IPS-15b (cell line): ENCODE measurements around the gene KAT6B.

ENCODE experiments used
- H3K27me3 ChIP-seq: one replicate; pipeline ENCODE4 v1.6.1; 2013; ENCODE audit warnings: low read length; ENCODE audit not compliant: control insufficient read depth, insufficient read depth
- H3K36me3 ChIP-seq: one replicate; pipeline ENCODE4 v1.6.1; 2013; ENCODE audit warnings: low read length; ENCODE audit not compliant: control insufficient read depth, insufficient read depth
- H3K4me1 ChIP-seq: one replicate; pipeline ENCODE4 v1.6.1; 2013; ENCODE audit warnings: mild to moderate bottlenecking, low read length; ENCODE audit not compliant: control insufficient read depth, insufficient read depth
- H3K4me3 ChIP-seq: one replicate; pipeline ENCODE4 v1.5.1; 2013; ENCODE audit warnings: low read depth, low read length
- H3K9ac ChIP-seq: one replicate; pipeline ENCODE4 v1.6.1; 2013; ENCODE audit warnings: low read depth, mild to moderate bottlenecking, low read length
- H3K9me3 ChIP-seq: one replicate; pipeline ENCODE4 v1.6.1; 2013; ENCODE audit warnings: mild to moderate bottlenecking, low read length; ENCODE audit not compliant: control insufficient read depth, insufficient read depth

Gene KAT6B

DNA sequence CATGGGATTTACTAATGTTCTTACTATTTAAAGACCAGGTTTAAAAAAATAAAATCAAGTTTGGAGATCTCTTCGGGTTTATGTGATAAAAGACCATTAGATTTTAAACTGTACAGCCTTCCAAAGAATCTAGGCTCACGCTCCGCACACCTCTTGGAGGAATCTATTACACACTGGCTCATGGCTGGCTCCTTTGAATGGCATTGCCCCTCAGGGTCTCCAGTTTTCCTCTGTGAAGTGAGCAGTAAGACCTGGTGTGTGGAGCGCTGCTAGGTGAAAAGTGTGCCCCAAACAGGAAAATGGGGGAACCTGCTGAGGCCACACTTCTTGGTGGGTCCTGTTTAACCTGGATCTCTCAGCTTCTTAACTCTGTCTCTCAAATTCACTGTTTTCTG, 142.3 kb downstream of the KAT6B start:
- Histone ChIP-seq H3K4me3 (no peak overlapping the region), H3K9me3 (no peaks in the 10 kb centered on the region), H3K9ac (no peak overlapping the region), H3K27me3 (no peaks in the 10 kb centered on the region), H3K36me3 (no peaks in the 10 kb centered on the region), H3K4me1 (peaks cover 8% of the 10 kb centered on the region)

- Histone ChIP-seq H3K9ac (no peak overlapping the region), H3K4me1 (peaks cover 8% of the 10 kb centered on the region), H3K36me3 (no peaks in the 10 kb centered on the region), H3K9me3 (no peaks in the 10 kb centered on the region), H3K4me3 (no peak overlapping the region), H3K27me3 (no peaks in the 10 kb centered on the region)
These were observed 142.7 kb downstream of the KAT6B start for GRCh38 chr10:74969093-74969492.

GRCh38 chr10:74969530-74969929, 143.1 kb downstream of the KAT6B start:
- H3K9ac ChIP-seq, result no peak overlapping the region
- H3K36me3 ChIP-seq, result no peaks in the 10 kb centered on the region
- H3K9me3 ChIP-seq, result no peaks in the 10 kb centered on the region
- no peak overlapping the region for H3K4me3 ChIP-seq
- peaks cover 8% of the 10 kb centered on the region for H3K4me1 ChIP-seq
- no peaks in the 10 kb centered on the region for H3K27me3 ChIP-seq

- H3K36me3 ChIP-seq, result no peaks in the 10 kb centered on the region
- H3K27me3 ChIP-seq, result no peaks in the 10 kb centered on the region
- no peak overlapping the region for H3K4me3 ChIP-seq
- H3K4me1 ChIP-seq, result peaks cover under 1% of the 10 kb centered on the region
- H3K9me3 ChIP-seq, result no peaks in the 10 kb centered on the region
- H3K9ac ChIP-seq, result no peak overlapping the region
These were observed 147.5 kb downstream of the KAT6B start for GRCh38 chr10:74973741-74974392.

DNA sequence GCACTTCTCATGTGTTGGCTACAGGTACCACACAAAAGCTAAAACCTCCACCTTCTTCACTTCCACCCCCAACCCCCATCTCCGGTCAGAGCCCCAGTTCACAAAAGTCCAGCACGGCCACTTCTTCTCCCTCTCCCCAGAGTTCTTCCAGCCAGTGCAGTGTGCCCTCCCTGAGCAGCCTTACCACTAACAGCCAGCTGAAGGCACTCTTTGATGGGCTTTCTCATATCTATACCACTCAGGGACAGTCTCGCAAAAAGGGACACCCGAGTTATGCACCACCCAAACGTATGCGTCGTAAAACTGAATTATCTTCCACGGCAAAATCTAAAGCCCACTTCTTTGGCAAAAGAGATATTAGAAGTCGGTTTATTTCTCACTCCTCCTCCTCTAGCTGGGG, 149.4 kb downstream of the KAT6B start:
- H3K9me3 ChIP-seq, result no peaks in the 10 kb centered on the region
- H3K27me3 ChIP-seq, result no peaks in the 10 kb centered on the region
- H3K9ac ChIP-seq, result no peak overlapping the region
- no peaks in the 10 kb centered on the region for H3K36me3 ChIP-seq
- H3K4me3 ChIP-seq, result no peak overlapping the region
- H3K4me1 ChIP-seq, result no peaks in the 10 kb centered on the region

DNA sequence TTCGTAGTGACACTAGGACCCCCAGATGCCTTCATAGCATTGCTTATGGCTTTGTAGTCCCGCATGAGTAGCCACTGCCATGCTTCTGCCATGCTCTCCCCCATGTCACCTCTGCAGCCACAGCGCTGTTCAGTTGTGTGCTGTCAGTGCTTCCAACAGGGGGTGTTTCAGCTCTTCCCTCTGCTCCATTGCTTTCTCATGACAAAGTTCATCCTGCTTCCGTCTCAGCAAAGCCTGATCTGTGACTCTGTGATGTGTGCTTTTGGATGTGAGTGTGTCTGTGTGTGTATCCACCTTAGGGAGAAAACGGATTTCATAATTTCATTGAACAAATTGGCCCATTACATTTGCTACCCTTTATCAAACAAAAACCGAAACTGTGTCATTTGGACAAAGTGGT, 150.2 kb downstream of the KAT6B start:
- Histone ChIP-seq H3K9ac (no peak overlapping the region), H3K9me3 (no peaks in the 10 kb centered on the region), H3K27me3 (no peaks in the 10 kb centered on the region), H3K4me3 (no peak overlapping the region), H3K4me1 (no peaks in the 10 kb centered on the region), H3K36me3 (no peaks in the 10 kb centered on the region)

DNA sequence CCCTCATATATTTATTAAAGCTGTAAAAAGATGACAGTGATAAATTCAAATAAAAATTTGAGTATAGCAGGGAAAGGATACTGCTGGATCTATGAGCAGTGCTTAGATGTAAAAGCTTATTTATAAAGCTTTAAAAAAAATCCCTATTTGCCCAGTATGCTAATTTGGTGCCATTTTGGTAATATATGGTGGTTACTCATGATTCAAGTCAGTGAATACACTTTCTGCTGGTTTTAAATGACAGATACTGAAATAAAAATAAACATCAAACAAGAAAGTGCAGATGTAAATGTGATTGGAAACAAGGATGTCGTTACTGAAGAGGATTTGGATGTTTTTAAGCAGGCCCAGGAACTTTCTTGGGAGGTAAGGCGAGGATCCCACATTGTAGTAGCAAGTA, 150.7 kb downstream of the KAT6B start:
- Histone ChIP-seq H3K4me3 (no peak overlapping the region), H3K9me3 (no peaks in the 10 kb centered on the region), H3K27me3 (no peaks in the 10 kb centered on the region), H3K4me1 (no peaks in the 10 kb centered on the region), H3K9ac (no peak overlapping the region), H3K36me3 (no peaks in the 10 kb centered on the region)

GRCh38 chr10:74977913-74978847, 151.8 kb downstream of the KAT6B start:
- Histone ChIP-seq H3K36me3 (no peaks in the 10 kb centered on the region), H3K4me1 (no peaks in the 10 kb centered on the region), H3K4me3 (no peak overlapping the region), H3K27me3 (no peaks in the 10 kb centered on the region), H3K9me3 (no peaks in the 10 kb centered on the region), H3K9ac (no peak overlapping the region)

GRCh38 chr10:74981831-74982633, 155.6 kb downstream of the KAT6B start:
- H3K4me1 ChIP-seq, result no peaks in the 10 kb centered on the region
- no peak overlapping the region for H3K9ac ChIP-seq
- no peaks in the 10 kb centered on the region for H3K9me3 ChIP-seq
- no peaks in the 10 kb centered on the region for H3K27me3 ChIP-seq
- no peak overlapping the region for H3K4me3 ChIP-seq
- H3K36me3 ChIP-seq, result no peaks in the 10 kb centered on the region

DNA sequence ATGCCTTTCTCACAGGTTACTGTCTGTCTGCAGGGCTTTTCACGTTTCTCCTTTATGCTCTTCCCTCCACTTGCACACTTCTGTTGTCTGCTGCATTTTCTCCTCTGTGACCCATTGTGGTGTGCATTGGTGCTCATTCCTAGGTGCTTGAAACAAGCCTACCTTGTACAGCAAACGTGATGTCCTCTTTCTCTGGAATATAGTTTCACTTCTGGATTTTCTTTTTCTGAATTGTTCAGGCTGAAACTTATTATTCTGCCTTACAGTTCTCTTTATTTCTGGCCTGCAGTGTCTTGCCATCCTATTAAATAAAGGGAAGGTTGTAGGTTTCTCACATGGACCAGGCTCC, 156.2 kb downstream of the KAT6B start:
- no peaks in the 10 kb centered on the region for H3K4me1 ChIP-seq
- no peak overlapping the region for H3K4me3 ChIP-seq
- H3K36me3 ChIP-seq, result no peaks in the 10 kb centered on the region
- H3K9ac ChIP-seq, result no peak overlapping the region
- H3K27me3 ChIP-seq, result no peaks in the 10 kb centered on the region
- H3K9me3 ChIP-seq, result no peaks in the 10 kb centered on the region

- no peak overlapping the region for H3K9ac ChIP-seq
- H3K9me3 ChIP-seq, result no peaks in the 10 kb centered on the region
- H3K4me3 ChIP-seq, result no peak overlapping the region
- H3K4me1 ChIP-seq, result no peaks in the 10 kb centered on the region
- no peaks in the 10 kb centered on the region for H3K27me3 ChIP-seq
- no peaks in the 10 kb centered on the region for H3K36me3 ChIP-seq
These were observed 157.0 kb downstream of the KAT6B start for GRCh38 chr10:74983383-74983782.
